GM23338 (cell line): ENCODE results near the gene C1orf115. TPM values are rescaled to one million over a fixed set of nuclear protein-coding genes. Genes with fewer than 3 reads are reported as not detected.
A peak's percentile ranks its signal among the peaks of the same experiment; 100 is the strongest.

Experiments
- ATAC-seq: fragments of 200-7000 bp; cut with Tn5 transposase; 3 replicates; pipeline ENCODE4 v1.9.1; 2020
- DNase-seq: peaks from one replicate; pipeline ENCODE4 v3.0.0-alpha.2; 2015; ENCODE audit warnings: low spot score
- H2AFZ ChIP-seq: fragments of 200-600 bp; sonication (generic); 2 replicates; pipeline ENCODE4 v1.8.0; 2016; ENCODE audit warnings: antibody characterized with exemption, mild to moderate bottlenecking, moderate library complexity
- H3F3A ChIP-seq: fragments of 200-600 bp; sonication (generic); replicated peaks from 2 replicates; pipeline ENCODE4 v1.8.0; 2017; ENCODE audit warnings: antibody characterized with exemption, mixed run types, low read depth
- H3K27ac ChIP-seq: fragments of 200-600 bp; sonication (generic); 2 replicates; pipeline ENCODE4 v1.6.1; 2016; ENCODE audit warnings: low read depth
- H3K27me3 ChIP-seq: fragments of 200-600 bp; sonication (generic); 2 replicates; pipeline ENCODE4 v1.8.0; 2016; ENCODE audit warnings: mild to moderate bottlenecking, mixed run types, moderate library complexity; ENCODE audit not compliant: insufficient read depth
- H3K36me3 ChIP-seq: fragments of 200-600 bp; sonication (generic); 2 replicates; pipeline ENCODE4 v1.8.0; 2016; ENCODE audit warnings: mild to moderate bottlenecking; ENCODE audit not compliant: insufficient read depth
- H3K4me1 ChIP-seq: fragments of 200-600 bp; sonication (generic); 2 replicates; pipeline ENCODE4 v1.8.0; 2016; ENCODE audit warnings: mild to moderate bottlenecking, moderate library complexity; ENCODE audit not compliant: insufficient read depth
- H3K4me2 ChIP-seq: fragments of 200-600 bp; sonication (generic); 2 replicates; pipeline ENCODE4 v1.7.1; 2017; ENCODE audit warnings: mixed run types
- H3K4me3 ChIP-seq: fragments of 200-600 bp; sonication (generic); 2 replicates; pipeline ENCODE4 v1.6.1; 2016; ENCODE audit warnings: mixed run types
- H3K79me2 ChIP-seq: fragments of 200-600 bp; sonication (generic); replicated peaks from 2 replicates; pipeline ENCODE4 v1.8.0; 2017; ENCODE audit warnings: mild to moderate bottlenecking; ENCODE audit not compliant: insufficient read depth
- H3K9me2 ChIP-seq: fragments of 200-600 bp; sonication (generic); 2 replicates; pipeline ENCODE4 v1.8.0; 2017; ENCODE audit not compliant: insufficient read depth
- H4K20me1 ChIP-seq: fragments of 200-600 bp; sonication (generic); replicated peaks from 2 replicates; pipeline ENCODE4 v1.8.0; 2017; ENCODE audit warnings: mild to moderate bottlenecking; ENCODE audit not compliant: insufficient read depth
- H3K27ac Mint-ChIP-seq: 2 replicates; pipeline ENCODE4 v1.8.0; 2020; ENCODE audit warnings: inconsistent platforms, mild to moderate bottlenecking, moderate library complexity, mixed read lengths
- H3K27me3 Mint-ChIP-seq: 3 replicates; pipeline ENCODE4 v1.8.0; 2022; ENCODE audit warnings: low read depth, mild to moderate bottlenecking, moderate library complexity, mixed read lengths, inconsistent platforms; ENCODE audit not compliant: insufficient read depth, poor library complexity
- H3K36me3 Mint-ChIP-seq: 3 replicates; pipeline ENCODE4 v1.8.0; 2021; ENCODE audit warnings: low read depth, mild to moderate bottlenecking, inconsistent platforms, moderate library complexity, mixed read lengths
- H3K4me1 Mint-ChIP-seq: 3 replicates; pipeline ENCODE4 v1.8.0; 2020; ENCODE audit warnings: mild to moderate bottlenecking, inconsistent platforms, mixed read lengths
- H3K4me3 Mint-ChIP-seq: 3 replicates; pipeline ENCODE4 v1.8.0; 2021; ENCODE audit warnings: moderate library complexity, mild to moderate bottlenecking, inconsistent platforms, mixed read lengths
- H3K9me3 Mint-ChIP-seq: 3 replicates; pipeline ENCODE4 v1.8.0; 2020; ENCODE audit warnings: moderate library complexity, mild to moderate bottlenecking, inconsistent platforms, mixed read lengths
- CREB1 ChIP-seq: fragments of 250-450 bp; sonication (Bioruptor Pico); IDR thresholded peaks from 2 replicates; pipeline ENCODE4 v1.5.0; 2020; ENCODE audit warnings: low read depth, mild to moderate bottlenecking, moderate library complexity
- EZH2 ChIP-seq: fragments of 200-600 bp; sonication (generic); IDR thresholded peaks from one replicate; pipeline ENCODE4 v1.8.0; 2017; ENCODE audit warnings: antibody characterized with exemption, mild to moderate bottlenecking, low read depth; ENCODE audit not compliant: unreplicated experiment
- EZH2phosphoT487 ChIP-seq: fragments of 200-600 bp; sonication (generic); IDR thresholded peaks from one replicate; pipeline ENCODE4 v1.8.1; 2018; ENCODE audit warnings: antibody characterized with exemption; ENCODE audit not compliant: unreplicated experiment
- NANOG ChIP-seq: IDR thresholded peaks from 2 replicates; pipeline ENCODE4 v1.6.1; 2016; ENCODE audit warnings: antibody characterized with exemption, borderline replicate concordance
- POLR2AphosphoS5 ChIP-seq: IDR thresholded peaks from 2 replicates; pipeline ENCODE4 v1.6.1; 2016; ENCODE audit warnings: antibody characterized with exemption, low read depth
- REST ChIP-seq: IDR thresholded peaks from one replicate; pipeline ENCODE4 v1.6.1; 2018; ENCODE audit warnings: antibody characterized with exemption; ENCODE audit not compliant: unreplicated experiment
- STAT1 ChIP-seq: IDR thresholded peaks from one replicate; pipeline ENCODE4 v1.6.1; 2016; ENCODE audit warnings: antibody characterized with exemption; ENCODE audit not compliant: unreplicated experiment
- ZNF114 ChIP-seq: fragments of 250-450 bp; sonication (Bioruptor Pico); IDR thresholded peaks from 2 replicates; pipeline ENCODE4 v1.5.0; 2020; ENCODE audit warnings: mild to moderate bottlenecking, moderate library complexity
- polyA plus RNA-seq: library from polyadenylated mRNA; unstranded; fragments of >200 nt; fragmentation: Nextera tagmentation; extraction: Ambion mirVana; gene quantifications from 2 replicates; pipeline ENCODE4 v1.2.1, GENCODE V29; 2016
- total RNA-seq: library from RNA; depleted of rRNA; stranded (reverse); fragments of >200 nt; shearing (Covaris generic); gene quantifications from 2 replicates; pipeline ENCODE4 v1.2.3, GENCODE V29; 2014
- TF ChIP-seq, protein P1 (sequence below): fragments of 250-450 bp; sonication (Bioruptor Pico); IDR thresholded peaks from 2 replicates; pipeline ENCODE4 v1.5.0; 2020; ENCODE audit warnings: mild to moderate bottlenecking, moderate library complexity
- TF ChIP-seq, protein P2 (sequence below): IDR thresholded peaks from 2 replicates; pipeline ENCODE4 v1.6.1; 2016; ENCODE audit warnings: antibody characterized with exemption

C1orf115 gene
- total and polyA plus RNA-seq, 2 experiments from 2014 or later: 2.5 to 6.0 TPM

DNA sequence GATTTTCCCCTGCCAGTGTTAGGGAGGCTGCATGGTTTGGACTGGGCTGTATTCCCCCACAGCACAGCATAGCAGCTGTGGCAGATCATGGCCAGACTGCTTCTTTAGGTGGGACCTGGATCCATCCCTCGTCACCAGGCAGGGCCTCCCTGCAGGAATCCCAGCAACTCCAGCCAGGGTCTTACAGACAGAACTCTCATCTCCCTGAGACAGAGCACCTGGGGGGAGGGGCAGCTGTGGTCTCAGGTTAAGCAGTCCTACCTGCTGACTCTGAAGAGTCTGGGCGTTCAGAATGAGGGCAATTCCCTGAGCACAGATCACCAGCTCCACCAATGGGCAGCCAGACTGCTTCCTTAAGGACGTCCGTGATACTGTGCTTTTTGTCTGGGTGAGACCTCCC, 47.9 kb upstream of the C1orf115 start:
- ATAC-seq: peak; percentile 51
- no peak overlapping the region for H3K4me3 Mint-ChIP-seq

DNA sequence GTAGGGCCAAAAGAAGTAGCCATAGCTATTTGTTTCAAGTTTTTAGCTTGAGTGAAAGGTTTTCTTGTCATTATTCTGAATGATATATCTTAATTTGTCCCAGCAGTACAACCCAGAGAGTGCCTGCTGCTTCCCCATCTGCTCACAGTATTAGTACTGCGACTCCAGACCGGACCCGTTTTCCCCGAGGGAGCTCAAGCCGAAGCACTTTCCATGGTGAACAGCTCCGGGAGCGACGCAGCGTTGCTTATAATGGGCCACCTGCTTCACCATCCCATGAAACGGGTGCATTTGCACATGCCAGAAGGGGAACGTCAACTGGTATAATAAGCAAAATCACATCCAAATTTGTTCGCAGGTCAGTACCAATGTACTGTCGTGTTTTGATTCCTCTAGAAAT, 37.2 kb upstream of the C1orf115 start:
- Mint-ChIP-seq H3K9me3 (no peaks in the 10 kb centered on the region), H3K4me3 (no peak overlapping the region), H3K4me1 (peaks cover 1% of the 10 kb centered on the region; the same call in 1 of the 3 replicates), H3K36me3 (peaks cover 6% of the 10 kb centered on the region; the same call in 2 of the 3 replicates), H3K27me3 (no peaks in the 10 kb centered on the region), H3K27ac (no peak overlapping the region)
- H3K4me2 ChIP-seq: no peak overlapping the region
- H3K36me3 ChIP-seq: peaks cover 12% of the 10 kb centered on the region; the same call in 1 of the 2 replicates
- H3K9me2 ChIP-seq: no peaks in the 10 kb centered on the region
- no peaks in the 10 kb centered on the region for H3K27me3 ChIP-seq
- DNase-seq: no peak
- no peaks in the 10 kb centered on the region for H4K20me1 ChIP-seq
- no peak overlapping the region for H3K27ac ChIP-seq
- no peaks in the 10 kb centered on the region for H3K79me2 ChIP-seq
- no peak for ATAC-seq
- no peaks in the 10 kb centered on the region for H3K4me1 ChIP-seq
- H3F3A ChIP-seq: no peaks in the 10 kb centered on the region
- H2AFZ ChIP-seq: no peak overlapping the region
- no peak overlapping the region for H3K4me3 ChIP-seq
- TF ChIP-seq STAT1: no peak
- TF ChIP-seq, protein P1, sequence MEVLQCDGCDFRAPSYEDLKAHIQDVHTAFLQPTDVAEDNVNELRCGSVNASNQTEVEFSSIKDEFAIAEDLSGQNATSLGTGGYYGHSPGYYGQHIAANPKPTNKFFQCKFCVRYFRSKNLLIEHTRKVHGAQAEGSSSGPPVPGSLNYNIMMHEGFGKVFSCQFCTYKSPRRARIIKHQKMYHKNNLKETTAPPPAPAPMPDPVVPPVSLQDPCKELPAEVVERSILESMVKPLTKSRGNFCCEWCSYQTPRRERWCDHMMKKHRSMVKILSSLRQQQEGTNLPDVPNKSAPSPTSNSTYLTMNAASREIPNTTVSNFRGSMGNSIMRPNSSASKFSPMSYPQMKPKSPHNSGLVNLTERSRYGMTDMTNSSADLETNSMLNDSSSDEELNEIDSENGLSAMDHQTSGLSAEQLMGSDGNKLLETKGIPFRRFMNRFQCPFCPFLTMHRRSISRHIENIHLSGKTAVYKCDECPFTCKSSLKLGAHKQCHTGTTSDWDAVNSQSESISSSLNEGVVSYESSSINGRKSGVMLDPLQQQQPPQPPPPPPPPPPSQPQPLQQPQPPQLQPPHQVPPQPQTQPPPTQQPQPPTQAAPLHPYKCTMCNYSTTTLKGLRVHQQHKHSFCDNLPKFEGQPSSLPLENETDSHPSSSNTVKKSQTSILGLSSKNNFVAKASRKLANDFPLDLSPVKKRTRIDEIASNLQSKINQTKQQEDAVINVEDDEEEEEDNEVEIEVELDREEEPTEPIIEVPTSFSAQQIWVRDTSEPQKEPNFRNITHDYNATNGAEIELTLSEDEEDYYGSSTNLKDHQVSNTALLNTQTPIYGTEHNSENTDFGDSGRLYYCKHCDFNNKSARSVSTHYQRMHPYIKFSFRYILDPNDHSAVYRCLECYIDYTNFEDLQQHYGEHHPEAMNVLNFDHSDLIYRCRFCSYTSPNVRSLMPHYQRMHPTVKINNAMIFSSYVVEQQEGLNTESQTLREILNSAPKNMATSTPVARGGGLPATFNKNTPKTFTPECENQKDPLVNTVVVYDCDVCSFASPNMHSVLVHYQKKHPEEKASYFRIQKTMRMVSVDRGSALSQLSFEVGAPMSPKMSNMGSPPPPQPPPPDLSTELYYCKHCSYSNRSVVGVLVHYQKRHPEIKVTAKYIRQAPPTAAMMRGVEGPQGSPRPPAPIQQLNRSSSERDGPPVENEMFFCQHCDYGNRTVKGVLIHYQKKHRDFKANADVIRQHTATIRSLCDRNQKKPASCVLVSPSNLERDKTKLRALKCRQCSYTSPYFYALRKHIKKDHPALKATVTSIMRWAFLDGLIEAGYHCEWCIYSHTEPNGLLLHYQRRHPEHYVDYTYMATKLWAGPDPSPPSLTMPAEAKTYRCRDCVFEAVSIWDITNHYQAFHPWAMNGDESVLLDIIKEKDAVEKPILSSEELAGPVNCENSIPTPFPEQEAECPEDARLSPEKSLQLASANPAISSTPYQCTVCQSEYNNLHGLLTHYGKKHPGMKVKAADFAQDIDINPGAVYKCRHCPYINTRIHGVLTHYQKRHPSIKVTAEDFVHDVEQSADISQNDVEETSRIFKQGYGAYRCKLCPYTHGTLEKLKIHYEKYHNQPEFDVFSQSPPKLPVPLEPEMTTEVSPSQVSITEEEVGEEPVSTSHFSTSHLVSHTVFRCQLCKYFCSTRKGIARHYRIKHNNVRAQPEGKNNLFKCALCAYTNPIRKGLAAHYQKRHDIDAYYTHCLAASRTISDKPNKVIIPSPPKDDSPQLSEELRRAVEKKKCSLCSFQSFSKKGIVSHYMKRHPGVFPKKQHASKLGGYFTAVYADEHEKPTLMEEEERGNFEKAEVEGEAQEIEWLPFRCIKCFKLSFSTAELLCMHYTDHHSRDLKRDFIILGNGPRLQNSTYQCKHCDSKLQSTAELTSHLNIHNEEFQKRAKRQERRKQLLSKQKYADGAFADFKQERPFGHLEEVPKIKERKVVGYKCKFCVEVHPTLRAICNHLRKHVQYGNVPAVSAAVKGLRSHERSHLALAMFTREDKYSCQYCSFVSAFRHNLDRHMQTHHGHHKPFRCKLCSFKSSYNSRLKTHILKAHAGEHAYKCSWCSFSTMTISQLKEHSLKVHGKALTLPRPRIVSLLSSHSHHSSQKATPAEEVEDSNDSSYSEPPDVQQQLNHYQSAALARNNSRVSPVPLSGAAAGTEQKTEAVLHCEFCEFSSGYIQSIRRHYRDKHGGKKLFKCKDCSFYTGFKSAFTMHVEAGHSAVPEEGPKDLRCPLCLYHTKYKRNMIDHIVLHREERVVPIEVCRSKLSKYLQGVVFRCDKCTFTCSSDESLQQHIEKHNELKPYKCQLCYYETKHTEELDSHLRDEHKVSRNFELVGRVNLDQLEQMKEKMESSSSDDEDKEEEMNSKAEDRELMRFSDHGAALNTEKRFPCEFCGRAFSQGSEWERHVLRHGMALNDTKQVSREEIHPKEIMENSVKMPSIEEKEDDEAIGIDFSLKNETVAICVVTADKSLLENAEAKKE (CRISPR knock-in tag): no peak
- TF ChIP-seq NANOG: no peak
- TF ChIP-seq POLR2AphosphoS5: no peak
- no peak for TF ChIP-seq ZNF114 (CRISPR knock-in tag)
- TF ChIP-seq, protein P2, sequence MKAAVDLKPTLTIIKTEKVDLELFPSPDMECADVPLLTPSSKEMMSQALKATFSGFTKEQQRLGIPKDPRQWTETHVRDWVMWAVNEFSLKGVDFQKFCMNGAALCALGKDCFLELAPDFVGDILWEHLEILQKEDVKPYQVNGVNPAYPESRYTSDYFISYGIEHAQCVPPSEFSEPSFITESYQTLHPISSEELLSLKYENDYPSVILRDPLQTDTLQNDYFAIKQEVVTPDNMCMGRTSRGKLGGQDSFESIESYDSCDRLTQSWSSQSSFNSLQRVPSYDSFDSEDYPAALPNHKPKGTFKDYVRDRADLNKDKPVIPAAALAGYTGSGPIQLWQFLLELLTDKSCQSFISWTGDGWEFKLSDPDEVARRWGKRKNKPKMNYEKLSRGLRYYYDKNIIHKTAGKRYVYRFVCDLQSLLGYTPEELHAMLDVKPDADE: no peak
- TF ChIP-seq EZH2: no peak
- no peak for TF ChIP-seq REST

More for the DNA sequence above, 47.9 kb upstream of the C1orf115 start:
- TF ChIP-seq POLR2AphosphoS5 (no peak), CREB1 (CRISPR knock-in tag) (no peak), EZH2phosphoT487 (no peak)
- Histone ChIP-seq H3K27me3 (no peaks in the 10 kb centered on the region), H4K20me1 (no peaks in the 10 kb centered on the region), H3K79me2 (no peaks in the 10 kb centered on the region), H3K4me3 (no peak overlapping the region), H2AFZ (no peak overlapping the region), H3F3A (no peaks in the 10 kb centered on the region), H3K4me1 (no peaks in the 10 kb centered on the region), H3K27ac (no peak overlapping the region), H3K4me2 (no peak overlapping the region), H3K9me2 (0 out of 2 replicates have a peak, but pooled peaks cover 4% of the 10 kb centered on the region), H3K36me3 (no peaks in the 10 kb centered on the region; the same call in 1 of the 2 replicates)
- DNase-seq: no peak
- peaks cover 25% of the 10 kb centered on the region; the same call in 2 of the 3 replicates for H3K9me3 Mint-ChIP-seq
- peaks cover 74% of the 10 kb centered on the region for H3K36me3 Mint-ChIP-seq
- H3K4me1 Mint-ChIP-seq: no peaks in the 10 kb centered on the region
- no peak overlapping the region for H3K27ac Mint-ChIP-seq
- no peaks in the 10 kb centered on the region for H3K27me3 Mint-ChIP-seq
